AG08395 (cell line): ENCODE results near the gene ALKBH4.
"Not testable (repeated sequence)": the region's sequence is repeated elsewhere in the genome, so short reads cannot be mapped to it uniquely, and the experiment has no call there.

ENCODE experiments used
- DNase-seq: peaks from one replicate; pipeline ENCODE4 v3.0.0; 2012; ENCODE audit warnings: mixed read lengths, low spot score

The ALKBH4 gene

GRCh38 chr7:102426268-102427018 is 38.2 kb downstream of the ALKBH4 start:
- DNase-seq, result no peak

- no peak for DNase-seq
Measured at GRCh38 chr7:102425639-102426267, 38.9 kb downstream of the ALKBH4 start.

- DNase-seq, result no peak
Measured at GRCh38 chr7:102424787-102425218, 39.9 kb downstream of the ALKBH4 start.

- DNase-seq, result no peak
Measured at GRCh38 chr7:102424129-102424551, 40.5 kb downstream of the ALKBH4 start.

- DNase-seq, result no peak
Measured at GRCh38 chr7:102421706-102422240, 42.9 kb downstream of the ALKBH4 start.

GRCh38 chr7:102418592-102418991 is 46.1 kb downstream of the ALKBH4 start:
- DNase-seq, result no peak

GRCh38 chr7:102417105-102417504 is 47.6 kb downstream of the ALKBH4 start:
- DNase-seq, result no peak

- no peak for DNase-seq
Measured at GRCh38 chr7:102416406-102416805, 48.3 kb downstream of the ALKBH4 start.

GRCh38 chr7:102415685-102416225 is 48.9 kb downstream of the ALKBH4 start:
- no peak for DNase-seq

- DNase-seq, result no peak
Measured at GRCh38 chr7:102413611-102414010, 51.1 kb downstream of the ALKBH4 start.

GRCh38 chr7:102413091-102413490 is 51.6 kb downstream of the ALKBH4 start:
- DNase-seq, result no peak

- DNase-seq, result peak; percentile 63
Measured at GRCh38 chr7:102412548-102412947, 52.1 kb downstream of the ALKBH4 start.

GRCh38 chr7:102410918-102411317 is 53.7 kb downstream of the ALKBH4 start:
- no peak for DNase-seq

GRCh38 chr7:102410123-102410522 is 54.5 kb downstream of the ALKBH4 start:
- no peak for DNase-seq

- no peak for DNase-seq
Measured at GRCh38 chr7:102409340-102409739, 55.3 kb downstream of the ALKBH4 start.

- DNase-seq, result not testable (repeated sequence)
Measured at GRCh38 chr7:102408530-102408929, 56.1 kb downstream of the ALKBH4 start.

- no peak for DNase-seq
Measured at GRCh38 chr7:102407910-102408309, 56.8 kb downstream of the ALKBH4 start.
